Activated T-cell treated with anti-CD3 and anti-CD28 coated beads for 48 hours (primary cell): Measurements from ENCODE around the gene ADGRG3.
"Not testable (repeated sequence)": the region's sequence is repeated elsewhere in the genome, so short reads cannot be mapped to it uniquely, and the experiment has no call there.

Experiments
- DNase-seq: peaks from one replicate; pipeline ENCODE4 v3.0.0-alpha.2; 2020; ENCODE audit warnings: low read depth

The ADGRG3 gene

GRCh38 chr16:57721356-57722209 lies 53.5 kb downstream of the ADGRG3 start:
- DNase-seq: no peak

- DNase-seq: no peak
Observed at GRCh38 chr16:57722210-57722499, 54.0 kb downstream of the ADGRG3 start.

- DNase-seq: no peak
Observed at GRCh38 chr16:57722651-57723050, 54.5 kb downstream of the ADGRG3 start.

GRCh38 chr16:57723170-57723569 lies 55.1 kb downstream of the ADGRG3 start:
- DNase-seq: no peak

GRCh38 chr16:57724531-57724930 lies 56.4 kb downstream of the ADGRG3 start:
- DNase-seq: no peak

- DNase-seq: no peak
Observed at GRCh38 chr16:57725151-57725550, 57.0 kb downstream of the ADGRG3 start.

- DNase-seq: no peak
Observed at GRCh38 chr16:57725554-57725953, 57.4 kb downstream of the ADGRG3 start.

- no peak for DNase-seq
Observed at GRCh38 chr16:57725976-57726375, 57.9 kb downstream of the ADGRG3 start.

GRCh38 chr16:57726433-57726947 lies 58.4 kb downstream of the ADGRG3 start:
- DNase-seq: no peak

GRCh38 chr16:57727610-57728009 lies 59.5 kb downstream of the ADGRG3 start:
- DNase-seq: no peak

GRCh38 chr16:57728336-57729181 lies 60.5 kb downstream of the ADGRG3 start:
- DNase-seq: no peak

GRCh38 chr16:57729182-57729484 lies 61.0 kb downstream of the ADGRG3 start:
- no peak for DNase-seq

GRCh38 chr16:57729852-57730251 lies 61.7 kb downstream of the ADGRG3 start:
- not testable (repeated sequence) for DNase-seq

- DNase-seq: no peak
Observed at GRCh38 chr16:57730771-57731730, 62.9 kb downstream of the ADGRG3 start.

GRCh38 chr16:57732037-57732436 lies 63.9 kb downstream of the ADGRG3 start:
- DNase-seq: no peak

- no peak for DNase-seq
Observed at GRCh38 chr16:57732714-57733113, 64.6 kb downstream of the ADGRG3 start.

- no peak for DNase-seq
Observed at GRCh38 chr16:57734308-57734924, 66.3 kb downstream of the ADGRG3 start.

GRCh38 chr16:57734925-57735754 lies 67.0 kb downstream of the ADGRG3 start:
- peak; percentile 97 for DNase-seq

- no peak for DNase-seq
Observed at GRCh38 chr16:57735755-57736418, 67.8 kb downstream of the ADGRG3 start, which contains the start of gene KATNB1. KATNB1 (plus strand) TSS chr16:57735770; CDS start chr16:57737244, 1,474 bp downstream.
